ENCODE results near the gene FBN2.

GRCh38 chr5:128338649-128339048, 199.4 kb downstream of the FBN2 start:
- TF ChIP-seq CTCF (conservative IDR thresholded peaks at IDR 0.05; ENCODE audit: low read length) (no peak), EZH2phosphoT487 (IDR thresholded peaks at IDR 0.05; ENCODE audit: borderline replicate concordance) (no peak)

All from Loucy (cell line).